HepG2 (cell line): ENCODE measurements around the gene ALG14. TPM values are rescaled to one million over a fixed set of nuclear protein-coding genes. Genes with fewer than 3 reads are reported as not detected.

Source experiments
- CC2D1A ChIP-seq: sonication (generic); formaldehyde crosslinking; IDR thresholded peaks from 2 replicates; pipeline ENCODE4 v1.8.1; 2023; ENCODE audit warnings: mild to moderate bottlenecking, missing genetic modification reagents
- CENPT ChIP-seq: sonication (generic); formaldehyde crosslinking; IDR thresholded peaks from 2 replicates; pipeline ENCODE4 v1.8.0; 2022; ENCODE audit warnings: low read depth, mild to moderate bottlenecking, moderate library complexity, missing genetic modification reagents
- CHD4 ChIP-seq: fragments of 200-600 bp; sonication (generic); IDR thresholded peaks from 2 replicates; pipeline ENCODE4 v1.7.0; 2017; ENCODE audit warnings: mild to moderate bottlenecking, low read length, borderline replicate concordance
- ELF3 ChIP-seq: IDR thresholded peaks from 2 replicates; pipeline ENCODE4 v1.6.1; 2016; ENCODE audit warnings: missing genetic modification reagents, missing compliant biosample characterization
- EP300 ChIP-seq, 3 experiments: sonication (generic) in 1 of 3; formaldehyde crosslinking in 1 of 3; IDR thresholded peaks; 2 replicates each; pipeline versions ENCODE4 v1.5.1 to v1.6.1; 2011 to 2020; ENCODE audit warnings: low read depth in 2 of 3, low read length in 2 of 3, borderline replicate concordance in 1 of 3, improper control_type of control experiment in 1 of 3, mild to moderate bottlenecking in 1 of 3, missing genetic modification reagents in 1 of 3, moderate library complexity in 1 of 3
- FIP1L1 ChIP-seq: fragments of 200-400 bp; formaldehyde crosslinking; IDR thresholded peaks from 2 replicates; pipeline ENCODE4 v1.6.1; 2018; ENCODE audit warnings: low read depth, mild to moderate bottlenecking, low read length, moderate library complexity, borderline replicate concordance; ENCODE audit not compliant: insufficient read depth
- GTF3A ChIP-seq: sonication (generic); formaldehyde crosslinking; conservative IDR thresholded peaks from 2 replicates; pipeline ENCODE4 v1.4.0; 2020; ENCODE audit warnings: mild to moderate bottlenecking, missing genetic modification reagents
- MBNL3 ChIP-seq: fragments of 250-450 bp; sonication (Bioruptor Pico); conservative IDR thresholded peaks from 2 replicates; pipeline ENCODE4 v1.8.0; 2022; ENCODE audit warnings: mild to moderate bottlenecking, inconsistent platforms
- MIER2 ChIP-seq: IDR thresholded peaks from 2 replicates; pipeline ENCODE4 v1.6.1; 2016; ENCODE audit warnings: missing biosample characterization, missing genetic modification reagents
- MXI1 ChIP-seq: IDR thresholded peaks from 3 replicates; pipeline ENCODE4 v1.6.1; 2012; ENCODE audit warnings: low read depth, low read length, inconsistent platforms, borderline replicate concordance
- RNF2 ChIP-seq: fragments of 450-650 bp; conservative IDR thresholded peaks from 2 replicates; pipeline ENCODE4 v1.6.1; 2016; ENCODE audit warnings: low read depth
- TBX3 ChIP-seq: fragments of 450-650 bp; IDR thresholded peaks from 2 replicates; pipeline ENCODE4 v1.6.1; 2017; ENCODE audit warnings: antibody characterized with exemption, mild to moderate bottlenecking, inconsistent platforms, borderline replicate concordance
- XRCC5 ChIP-seq: fragments of 200-400 bp; formaldehyde crosslinking; optimal IDR thresholded peaks from 2 replicates; pipeline ENCODE3; 2017; ENCODE audit warnings: mild to moderate bottlenecking, low read length
- ZNF234 ChIP-seq: sonication (generic); formaldehyde crosslinking; conservative IDR thresholded peaks from 2 replicates; pipeline ENCODE4 v1.5.1; 2020; ENCODE audit warnings: mild to moderate bottlenecking, missing genetic modification reagents
- ZNF329 ChIP-seq: sonication (generic); formaldehyde crosslinking; IDR thresholded peaks from 2 replicates; pipeline ENCODE4 v1.9.0; 2021; ENCODE audit warnings: low read depth, mild to moderate bottlenecking, missing genetic modification reagents
- ZNF501 ChIP-seq: sonication (generic); formaldehyde crosslinking; IDR thresholded peaks from 2 replicates; pipeline ENCODE4 v1.5.1; 2020; ENCODE audit warnings: mild to moderate bottlenecking, moderate library complexity, missing genetic modification reagents
- ZNF615 ChIP-seq: sonication (generic); formaldehyde crosslinking; IDR thresholded peaks from 2 replicates; pipeline ENCODE4 v1.5.0; 2020; ENCODE audit warnings: mild to moderate bottlenecking, missing genetic modification reagents, borderline replicate concordance
- ZSCAN12 ChIP-seq: sonication (generic); formaldehyde crosslinking; IDR thresholded peaks from 2 replicates; pipeline ENCODE4 v1.9.0; 2021; ENCODE audit warnings: mild to moderate bottlenecking, missing genetic modification reagents
- polyA plus RNA-seq, 8 experiments: library from polyadenylated mRNA; depleted of rRNA in 3 of 8; stranded (reverse) in 7 of 8; unstranded in 1 of 8; fragments of >200 nt; fragmentation: Illumina TruSeq in 4 of 8; extraction: Trizol in 4 of 8; gene quantifications; 2 replicates each; pipeline versions ENCODE4 v1.2.1 to v1.2.3, GENCODE V29; 2011 to 2016; ENCODE audit warnings: low read depth in 4 of 8, missing spikeins in 1 of 8, mixed read lengths in 1 of 8; ENCODE audit not compliant: insufficient read depth in 1 of 8
- total RNA-seq, 5 experiments: library from RNA; depleted of rRNA; stranded (reverse); fragments of >200 nt; fragmentation: Illumina TruSeq; extraction: Trizol; gene quantifications; 2 replicates each; pipeline ENCODE4 v1.2.3, GENCODE V29; 2016; ENCODE audit warnings: low read depth in 1 of 5
- TF ChIP-seq, protein P1 (sequence below): sonication (generic); formaldehyde crosslinking; IDR thresholded peaks from 2 replicates; pipeline ENCODE4 v1.4.0; 2020; ENCODE audit warnings: missing genetic modification reagents, borderline replicate concordance
- TF ChIP-seq, protein P2 (sequence below): sonication (generic); formaldehyde crosslinking; IDR thresholded peaks from 2 replicates; pipeline ENCODE4; 2020; ENCODE audit warnings: missing genetic modification reagents, mild to moderate bottlenecking, borderline replicate concordance
- TF ChIP-seq, protein P3 (sequence below): sonication (generic); formaldehyde crosslinking; IDR thresholded peaks from 2 replicates; pipeline ENCODE4 v1.4.0; 2020; ENCODE audit warnings: missing genetic modification reagents, mild to moderate bottlenecking, borderline replicate concordance
- TF ChIP-seq, protein P4 (sequence below): fragments of 450-650 bp; IDR thresholded peaks from 2 replicates; pipeline ENCODE4 v1.6.1; 2017

Gene ALG14
- total and polyA plus RNA-seq, 2 of the 13 experiments (the other 11 are each of a cell fraction or from before 2014, with no cell fraction given), result 4.5 to 12.7 TPM

- TF ChIP-seq ZSCAN12 (CRISPR knock-in tag) (no peak), ZNF234 (CRISPR knock-in tag) (no peak), CC2D1A (0 out of 2 replicates have a peak, but pooled peaks have one; percentile 44), MBNL3 (CRISPR knock-in tag) (no peak), ZNF501 (CRISPR knock-in tag) (peak; percentile 2; the same call in 1 of the 2 replicates), XRCC5 (no peak), RNF2 (peak; percentile 28; the same call in 1 of the 2 replicates), GTF3A (CRISPR knock-in tag) (no peak), TBX3 (no peak), EP300 (IDR thresholded peaks at IDR 0.05; ENCODE audit: low read depth in 2 of 2, low read length in 2 of 2) (no peak; a peak in 1 of 4 replicates), EP300 (CRISPR knock-in tag; IDR thresholded peaks at IDR 0.05; ENCODE audit: borderline replicate concordance) (peak; percentile 46), ELF3 (CRISPR knock-in tag) (0 out of 2 replicates have a peak, but pooled peaks have one; percentile 28), CHD4 (no peak), MIER2 (CRISPR knock-in tag) (no peak), CENPT (no peak), ZNF329 (CRISPR knock-in tag) (no peak), FIP1L1 (no peak), MXI1 (peak; percentile 59; the same call in 1 of the 3 replicates), ZNF615 (CRISPR knock-in tag) (no peak)
- TF ChIP-seq, protein P1, sequence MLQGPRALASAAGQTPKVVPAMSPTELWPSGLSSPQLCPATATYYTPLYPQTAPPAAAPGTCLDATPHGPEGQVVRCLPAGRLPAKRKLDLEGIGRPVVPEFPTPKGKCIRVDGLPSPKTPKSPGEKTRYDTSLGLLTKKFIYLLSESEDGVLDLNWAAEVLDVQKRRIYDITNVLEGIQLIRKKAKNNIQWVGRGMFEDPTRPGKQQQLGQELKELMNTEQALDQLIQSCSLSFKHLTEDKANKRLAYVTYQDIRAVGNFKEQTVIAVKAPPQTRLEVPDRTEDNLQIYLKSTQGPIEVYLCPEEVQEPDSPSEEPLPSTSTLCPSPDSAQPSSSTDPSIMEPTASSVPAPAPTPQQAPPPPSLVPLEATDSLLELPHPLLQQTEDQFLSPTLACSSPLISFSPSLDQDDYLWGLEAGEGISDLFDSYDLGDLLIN (CRISPR knock-in tag), result no peak
- TF ChIP-seq, protein P2, sequence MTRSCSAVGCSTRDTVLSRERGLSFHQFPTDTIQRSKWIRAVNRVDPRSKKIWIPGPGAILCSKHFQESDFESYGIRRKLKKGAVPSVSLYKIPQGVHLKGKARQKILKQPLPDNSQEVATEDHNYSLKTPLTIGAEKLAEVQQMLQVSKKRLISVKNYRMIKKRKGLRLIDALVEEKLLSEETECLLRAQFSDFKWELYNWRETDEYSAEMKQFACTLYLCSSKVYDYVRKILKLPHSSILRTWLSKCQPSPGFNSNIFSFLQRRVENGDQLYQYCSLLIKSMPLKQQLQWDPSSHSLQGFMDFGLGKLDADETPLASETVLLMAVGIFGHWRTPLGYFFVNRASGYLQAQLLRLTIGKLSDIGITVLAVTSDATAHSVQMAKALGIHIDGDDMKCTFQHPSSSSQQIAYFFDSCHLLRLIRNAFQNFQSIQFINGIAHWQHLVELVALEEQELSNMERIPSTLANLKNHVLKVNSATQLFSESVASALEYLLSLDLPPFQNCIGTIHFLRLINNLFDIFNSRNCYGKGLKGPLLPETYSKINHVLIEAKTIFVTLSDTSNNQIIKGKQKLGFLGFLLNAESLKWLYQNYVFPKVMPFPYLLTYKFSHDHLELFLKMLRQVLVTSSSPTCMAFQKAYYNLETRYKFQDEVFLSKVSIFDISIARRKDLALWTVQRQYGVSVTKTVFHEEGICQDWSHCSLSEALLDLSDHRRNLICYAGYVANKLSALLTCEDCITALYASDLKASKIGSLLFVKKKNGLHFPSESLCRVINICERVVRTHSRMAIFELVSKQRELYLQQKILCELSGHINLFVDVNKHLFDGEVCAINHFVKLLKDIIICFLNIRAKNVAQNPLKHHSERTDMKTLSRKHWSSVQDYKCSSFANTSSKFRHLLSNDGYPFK (CRISPR knock-in tag), result peak; percentile 44; the same call in 1 of the 2 replicates
- TF ChIP-seq, protein P3, sequence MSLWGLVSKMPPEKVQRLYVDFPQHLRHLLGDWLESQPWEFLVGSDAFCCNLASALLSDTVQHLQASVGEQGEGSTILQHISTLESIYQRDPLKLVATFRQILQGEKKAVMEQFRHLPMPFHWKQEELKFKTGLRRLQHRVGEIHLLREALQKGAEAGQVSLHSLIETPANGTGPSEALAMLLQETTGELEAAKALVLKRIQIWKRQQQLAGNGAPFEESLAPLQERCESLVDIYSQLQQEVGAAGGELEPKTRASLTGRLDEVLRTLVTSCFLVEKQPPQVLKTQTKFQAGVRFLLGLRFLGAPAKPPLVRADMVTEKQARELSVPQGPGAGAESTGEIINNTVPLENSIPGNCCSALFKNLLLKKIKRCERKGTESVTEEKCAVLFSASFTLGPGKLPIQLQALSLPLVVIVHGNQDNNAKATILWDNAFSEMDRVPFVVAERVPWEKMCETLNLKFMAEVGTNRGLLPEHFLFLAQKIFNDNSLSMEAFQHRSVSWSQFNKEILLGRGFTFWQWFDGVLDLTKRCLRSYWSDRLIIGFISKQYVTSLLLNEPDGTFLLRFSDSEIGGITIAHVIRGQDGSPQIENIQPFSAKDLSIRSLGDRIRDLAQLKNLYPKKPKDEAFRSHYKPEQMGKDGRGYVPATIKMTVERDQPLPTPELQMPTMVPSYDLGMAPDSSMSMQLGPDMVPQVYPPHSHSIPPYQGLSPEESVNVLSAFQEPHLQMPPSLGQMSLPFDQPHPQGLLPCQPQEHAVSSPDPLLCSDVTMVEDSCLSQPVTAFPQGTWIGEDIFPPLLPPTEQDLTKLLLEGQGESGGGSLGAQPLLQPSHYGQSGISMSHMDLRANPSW (CRISPR knock-in tag), result 0 out of 2 replicates have a peak, but pooled peaks have one; percentile 48
- TF ChIP-seq, protein P4, sequence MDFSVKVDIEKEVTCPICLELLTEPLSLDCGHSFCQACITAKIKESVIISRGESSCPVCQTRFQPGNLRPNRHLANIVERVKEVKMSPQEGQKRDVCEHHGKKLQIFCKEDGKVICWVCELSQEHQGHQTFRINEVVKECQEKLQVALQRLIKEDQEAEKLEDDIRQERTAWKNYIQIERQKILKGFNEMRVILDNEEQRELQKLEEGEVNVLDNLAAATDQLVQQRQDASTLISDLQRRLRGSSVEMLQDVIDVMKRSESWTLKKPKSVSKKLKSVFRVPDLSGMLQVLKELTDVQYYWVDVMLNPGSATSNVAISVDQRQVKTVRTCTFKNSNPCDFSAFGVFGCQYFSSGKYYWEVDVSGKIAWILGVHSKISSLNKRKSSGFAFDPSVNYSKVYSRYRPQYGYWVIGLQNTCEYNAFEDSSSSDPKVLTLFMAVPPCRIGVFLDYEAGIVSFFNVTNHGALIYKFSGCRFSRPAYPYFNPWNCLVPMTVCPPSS, result no peak
These were observed 145.8 kb downstream of the ALG14 start, which contains the start of gene CNN3 (continued) for GRCh38 chr1:94926915-94927404.
